Panc1 (cell line): Measurements from ENCODE around the gene RFPL4A.

ENCODE experiments used
- CTCF ChIP-seq: fragments of 450-650 bp; IDR thresholded peaks from 2 replicates; pipeline ENCODE4 v1.5.1; 2017; ENCODE audit warnings: mild to moderate bottlenecking
- SIN3A ChIP-seq: IDR thresholded peaks from 2 replicates; pipeline ENCODE4 v1.6.1; 2012; ENCODE audit warnings: low read depth, mild to moderate bottlenecking, low read length, moderate library complexity, borderline replicate concordance; ENCODE audit not compliant: insufficient read depth

GRCh38 chr19:55717251-55717650 is 41.6 kb upstream of the RFPL4A start:
- TF ChIP-seq CTCF (no peak), SIN3A (no peak)
